H1 (cell line): ENCODE results near the gene ADPRHL1.

ENCODE experiments used
- CBX8 ChIP-seq: fragments of 300-800, 300-1000 bp; sonication (generic); IDR thresholded peaks from 2 replicates; pipeline ENCODE4 v1.7.1; 2016; ENCODE audit warnings: low read depth, low read length, borderline replicate concordance
- EP300 ChIP-seq, 2 experiments: IDR thresholded peaks; 1 replicate in 1 of 2; 2 replicates in 1 of 2; pipeline ENCODE4 v1.6.1; 2011 to 2012; ENCODE audit warnings: low read depth in 2 of 2, low read length in 2 of 2, mild to moderate bottlenecking in 2 of 2, borderline replicate concordance in 1 of 2, inconsistent platforms in 1 of 2, moderate library complexity in 1 of 2
- JUN ChIP-seq: IDR thresholded peaks from 2 replicates; pipeline ENCODE4 v1.6.1; 2011; ENCODE audit warnings: low read depth, mild to moderate bottlenecking, improper control_type of control experiment, low read length
- JUND ChIP-seq: IDR thresholded peaks from 2 replicates; pipeline ENCODE4 v1.6.1; 2011; ENCODE audit warnings: mild to moderate bottlenecking, improper control_type of control experiment, low read length
- YY1 ChIP-seq: IDR thresholded peaks from 2 replicates; pipeline ENCODE4 v1.6.1; 2011; ENCODE audit warnings: low read depth, mild to moderate bottlenecking, low read length
- TF ChIP-seq, protein P1 (sequence below), 3 experiments: IDR thresholded peaks; 1 replicate in 2 of 3; 2 replicates in 1 of 3; pipeline versions ENCODE4 v1.5.1 to v1.6.1; 2011; ENCODE audit warnings: low read length in 3 of 3, mild to moderate bottlenecking in 3 of 3, inconsistent platforms in 2 of 3, low read depth in 1 of 3, moderate library complexity in 1 of 3; ENCODE audit not compliant: insufficient read depth in 1 of 3; ENCODE audit errors: control extremely low read depth in 1 of 3

GRCh38 chr13:113446488-113446854, 6.8 kb downstream of the ADPRHL1 start:
- TF ChIP-seq, protein P1, sequence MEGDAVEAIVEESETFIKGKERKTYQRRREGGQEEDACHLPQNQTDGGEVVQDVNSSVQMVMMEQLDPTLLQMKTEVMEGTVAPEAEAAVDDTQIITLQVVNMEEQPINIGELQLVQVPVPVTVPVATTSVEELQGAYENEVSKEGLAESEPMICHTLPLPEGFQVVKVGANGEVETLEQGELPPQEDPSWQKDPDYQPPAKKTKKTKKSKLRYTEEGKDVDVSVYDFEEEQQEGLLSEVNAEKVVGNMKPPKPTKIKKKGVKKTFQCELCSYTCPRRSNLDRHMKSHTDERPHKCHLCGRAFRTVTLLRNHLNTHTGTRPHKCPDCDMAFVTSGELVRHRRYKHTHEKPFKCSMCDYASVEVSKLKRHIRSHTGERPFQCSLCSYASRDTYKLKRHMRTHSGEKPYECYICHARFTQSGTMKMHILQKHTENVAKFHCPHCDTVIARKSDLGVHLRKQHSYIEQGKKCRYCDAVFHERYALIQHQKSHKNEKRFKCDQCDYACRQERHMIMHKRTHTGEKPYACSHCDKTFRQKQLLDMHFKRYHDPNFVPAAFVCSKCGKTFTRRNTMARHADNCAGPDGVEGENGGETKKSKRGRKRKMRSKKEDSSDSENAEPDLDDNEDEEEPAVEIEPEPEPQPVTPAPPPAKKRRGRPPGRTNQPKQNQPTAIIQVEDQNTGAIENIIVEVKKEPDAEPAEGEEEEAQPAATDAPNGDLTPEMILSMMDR (IDR thresholded peaks at IDR 0.05; ENCODE audit: control extremely low read depth in 1 of 3, insufficient read depth in 1 of 3, low read depth in 1 of 3, low read length in 3 of 3): no peak
- TF ChIP-seq EP300 (IDR thresholded peaks at IDR 0.05; ENCODE audit: borderline replicate concordance in 1 of 2, low read depth in 2 of 2, low read length in 2 of 2): no peak
- no peak for TF ChIP-seq CBX8
- TF ChIP-seq YY1: no peak
- no peak for TF ChIP-seq JUND
- TF ChIP-seq JUN: no peak
